ENCODE results near the gene GPC3.

The GPC3 gene

GRCh38 chrX:133965321-133965720 lies 20.1 kb downstream of the GPC3 start:
- no peak for DNase-seq

- DNase-seq: no peak
Observed at GRCh38 chrX:133961046-133961445, 24.3 kb downstream of the GPC3 start.

- no peak for DNase-seq
Observed at GRCh38 chrX:133959972-133960371, 25.4 kb downstream of the GPC3 start.

- no peak for DNase-seq
Observed at GRCh38 chrX:133958997-133959688, 26.3 kb downstream of the GPC3 start.

GRCh38 chrX:133956570-133957340 lies 28.6 kb downstream of the GPC3 start:
- no peak for DNase-seq

GRCh38 chrX:133953785-133954355 lies 31.5 kb downstream of the GPC3 start:
- DNase-seq: no peak

- DNase-seq: no peak
Observed at GRCh38 chrX:133953078-133953477, 32.3 kb downstream of the GPC3 start.

- no peak for DNase-seq
Observed at GRCh38 chrX:133951098-133951497, 34.3 kb downstream of the GPC3 start.

- no peak for DNase-seq
Observed at GRCh38 chrX:133950214-133950613, 35.2 kb downstream of the GPC3 start.

GRCh38 chrX:133948895-133949294 lies 36.5 kb downstream of the GPC3 start:
- no peak for DNase-seq

GRCh38 chrX:133947996-133948395 lies 37.4 kb downstream of the GPC3 start:
- no peak for DNase-seq

- DNase-seq: no peak
Observed at GRCh38 chrX:133947022-133947421, 38.4 kb downstream of the GPC3 start.

- DNase-seq: no peak
Observed at GRCh38 chrX:133943507-133943906, 41.9 kb downstream of the GPC3 start.

GRCh38 chrX:133939655-133940302 lies 45.6 kb downstream of the GPC3 start:
- DNase-seq: no peak

- DNase-seq: no peak
Observed at GRCh38 chrX:133938530-133938929, 46.9 kb downstream of the GPC3 start.

GRCh38 chrX:133937022-133937421 lies 48.4 kb downstream of the GPC3 start:
- DNase-seq: no peak

- DNase-seq: no peak
Observed at GRCh38 chrX:133935076-133935475, 50.3 kb downstream of the GPC3 start.

- no peak for DNase-seq
Observed at GRCh38 chrX:133933316-133933715, 52.1 kb downstream of the GPC3 start.

- DNase-seq: no peak
Observed at GRCh38 chrX:133929836-133930464, 55.4 kb downstream of the GPC3 start.

- DNase-seq: no peak
Observed at GRCh38 chrX:133928365-133928764, 57.0 kb downstream of the GPC3 start.

GRCh38 chrX:133926809-133927208 lies 58.6 kb downstream of the GPC3 start:
- no peak for DNase-seq

GRCh38 chrX:133926099-133926498 lies 59.3 kb downstream of the GPC3 start:
- DNase-seq: no peak

- DNase-seq: no peak
Observed at GRCh38 chrX:133924548-133924947, 60.8 kb downstream of the GPC3 start.
